ENCODE results near the gene PECR. TPM values are rescaled to one million over a fixed set of nuclear protein-coding genes. Genes with fewer than 3 reads are reported as not detected.

The PECR gene
- total and polyA plus RNA-seq, 2 of the 4 experiments (the other 2 are of a cell fraction) = 11.4 to 17.7 TPM

- dilution Hi-C loops (cut with HindIII; ENCODE audit: low sequenced_read_pairs, unreplicated experiment) = no loop called here
- H3K18ac ChIP-seq (ENCODE audit: low read depth, low read length) = no peak overlapping the region
These were observed 12.6 kb downstream of the PECR start for GRCh38 chr2:216069028-216069427.

More at GRCh38 chr2:216069028-216069427, 12.6 kb downstream of the PECR start:
- Histone ChIP-seq H3K4me3 (ENCODE audit: insufficient read depth, low read depth, low read length) (no peak overlapping the region), H2AK5ac (ENCODE audit: low read depth, low read length) (no peak overlapping the region), H3K27ac (ENCODE audit: insufficient read depth, low read length) (no peak overlapping the region), H3K9me3 (ENCODE audit: control insufficient read depth, insufficient read depth, low read length) (no peaks in the 10 kb centered on the region), H2AFZ (replicated peaks; ENCODE audit: low read length, poor library complexity) (no peak overlapping the region), H4K5ac (ENCODE audit: low read depth, low read length) (no peak overlapping the region), H3K9ac (ENCODE audit: low read depth, low read length) (no peak overlapping the region), H3K27me3 (ENCODE audit: control insufficient read depth, insufficient read depth, low read length) (no peaks in the 10 kb centered on the region), H3K4ac (ENCODE audit: low read depth, low read length) (no peak overlapping the region), H3K36me3 (ENCODE audit: control insufficient read depth, insufficient read depth, low read length) (no peaks in the 10 kb centered on the region), H3K56ac (ENCODE audit: extremely low read depth, insufficient read depth, low read length) (no peak overlapping the region), H3K79me1 (ENCODE audit: low read depth in 1 of 2, low read length in 2 of 2) (no peaks in the 10 kb centered on the region), H2AK9ac (replicated peaks; ENCODE audit: low read depth, low read length, poor library complexity) (no peak overlapping the region), H3K14ac (replicated peaks; ENCODE audit: low read depth, low read length) (no peak overlapping the region), H3K4me2 (ENCODE audit: low read depth, low read length) (no peak overlapping the region), H4K8ac (ENCODE audit: low read depth in 2 of 2, low read length in 2 of 2) (no peak overlapping the region), H3K9me1 (ENCODE audit: insufficient read depth, low read length) (no peaks in the 10 kb centered on the region), H2BK5ac (ENCODE audit: low read depth, low read length, poor library complexity, severe bottlenecking) (no peak overlapping the region), H3K23ac (ENCODE audit: low read depth, low read length) (no peak overlapping the region), H2BK20ac (ENCODE audit: low read depth, low read length) (no peak overlapping the region), H4K20me1 (ENCODE audit: insufficient read depth, low read length) (no peaks in the 10 kb centered on the region), H4K91ac (ENCODE audit: insufficient read depth, low read depth, low read length) (no peak overlapping the region), H2BK120ac (ENCODE audit: low read depth, low read length) (no peak overlapping the region), H3K4me1 (ENCODE audit: control insufficient read depth, insufficient read depth, low read length) (no peaks in the 10 kb centered on the region), H2BK15ac (ENCODE audit: low read depth, low read length) (no peak overlapping the region)
- TF ChIP-seq MAFK (IDR thresholded peaks at IDR 0.05; ENCODE audit: low read depth, low read length) (no peak), POLR2A (IDR thresholded peaks at IDR 0.05; ENCODE audit: low read depth, low read length) (no peak), RAD21 (IDR thresholded peaks at IDR 0.05; ENCODE audit: low read length) (no peak), USF2 (IDR thresholded peaks at IDR 0.05; ENCODE audit: low read depth, low read length) (no peak), CTCF (conservative IDR thresholded peaks at IDR 0.05; ENCODE audit: low read depth, low read length) (no peak), CHD1 (IDR thresholded peaks at IDR 0.05; ENCODE audit: low read depth, low read length) (no peak), BHLHE40 (IDR thresholded peaks at IDR 0.05; ENCODE audit: low read depth, low read length) (no peak), FOS (IDR thresholded peaks at IDR 0.05; ENCODE audit: low read depth, low read length) (no peak), RCOR1 (IDR thresholded peaks at IDR 0.05; ENCODE audit: insufficient replicate concordance, low read length) (no peak), CEBPB (IDR thresholded peaks at IDR 0.05; ENCODE audit: low read depth, low read length) (no peak), SMC3 (IDR thresholded peaks at IDR 0.05; ENCODE audit: low read depth, low read length) (no peak), ELK1 (IDR thresholded peaks at IDR 0.05; ENCODE audit: borderline replicate concordance, low read depth, low read length) (no peak), RFX5 (IDR thresholded peaks at IDR 0.05; ENCODE audit: low read depth, low read length) (no peak), NFE2L2 (IDR thresholded peaks at IDR 0.05; ENCODE audit: low read depth, low read length) (no peak), MXI1 (IDR thresholded peaks at IDR 0.05; ENCODE audit: borderline replicate concordance, low read depth, low read length) (no peak), MAZ (IDR thresholded peaks at IDR 0.05; ENCODE audit: borderline replicate concordance, low read depth, low read length) (no peak)
- no TSS peak for BruUV-seq (replicated peaks)
- no peak for DNase-seq
- no peak for ATAC-seq (ENCODE audit: low read depth)
- intact Hi-C loops (cut with micrococcal nuclease) (no loop called here), in situ Hi-C loops (cut with MboI; ENCODE audit: low sequenced_read_pairs) (no loop called here)
- ChIA-PET CTCF (no interaction called here), POLR2A (ENCODE audit: unreplicated experiment) (no interaction called here)
- whole genome bisulfite sequencing, 2 experiments (ENCODE audit: extremely low coverage in 2 of 2, insufficient read length in 1 of 2) = 67% methylated on average over 1 of the region's 2 CpGs; no CpG with 5 or more reads in 1 of the 2 experiments

All from IMR-90 (cell line).